ENCODE measurements around the gene SLC26A3.

The SLC26A3 gene

DNA sequence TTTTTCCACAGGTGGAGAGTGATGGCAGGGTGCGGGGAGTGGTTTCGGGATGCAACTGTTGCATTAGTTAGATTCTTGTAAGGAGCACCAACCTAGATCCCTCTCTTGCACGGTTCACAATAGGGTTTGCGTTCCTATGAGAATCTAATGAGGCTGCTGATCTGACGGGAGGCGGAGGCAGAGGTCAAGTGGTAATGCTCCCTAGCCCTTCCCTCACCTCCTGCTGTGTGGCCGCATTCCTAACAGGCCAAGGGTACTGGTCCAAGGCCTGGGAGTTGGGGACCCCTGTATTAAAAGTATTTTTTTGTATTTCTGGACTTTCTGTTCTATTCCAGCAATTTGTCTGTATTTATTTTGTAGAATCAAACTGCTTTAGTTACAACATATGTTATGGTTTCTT lies 51.9 kb downstream of the SLC26A3 start:
- no peak for DNase-seq (ENCODE audit: low read depth, low spot score)

DNA sequence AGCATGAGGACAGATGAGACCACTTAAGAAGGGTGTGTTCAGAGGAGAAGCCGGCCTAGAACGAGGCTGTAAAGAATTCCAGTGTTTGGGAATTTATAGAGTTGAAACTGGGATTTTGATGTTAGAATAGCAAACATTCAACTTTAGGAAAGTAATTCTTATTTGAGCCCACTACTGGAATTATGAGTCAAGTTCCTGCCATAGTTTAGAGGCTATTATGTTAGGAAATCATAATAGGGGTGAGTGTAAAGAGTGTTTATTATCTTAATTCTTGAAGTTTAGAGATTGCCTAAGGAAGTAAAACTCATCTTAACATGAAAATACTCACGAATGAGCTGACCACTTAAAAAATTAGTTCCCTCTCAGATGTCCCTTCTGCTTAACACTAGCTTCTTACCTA lies 57.0 kb downstream of the SLC26A3 start:
- DNase-seq (ENCODE audit: low read depth, low spot score), result no peak

- DNase-seq (ENCODE audit: low read depth, low spot score), result no peak
These were observed 58.7 kb downstream of the SLC26A3 start for GRCh38 chr7:107744345-107744750.

DNA sequence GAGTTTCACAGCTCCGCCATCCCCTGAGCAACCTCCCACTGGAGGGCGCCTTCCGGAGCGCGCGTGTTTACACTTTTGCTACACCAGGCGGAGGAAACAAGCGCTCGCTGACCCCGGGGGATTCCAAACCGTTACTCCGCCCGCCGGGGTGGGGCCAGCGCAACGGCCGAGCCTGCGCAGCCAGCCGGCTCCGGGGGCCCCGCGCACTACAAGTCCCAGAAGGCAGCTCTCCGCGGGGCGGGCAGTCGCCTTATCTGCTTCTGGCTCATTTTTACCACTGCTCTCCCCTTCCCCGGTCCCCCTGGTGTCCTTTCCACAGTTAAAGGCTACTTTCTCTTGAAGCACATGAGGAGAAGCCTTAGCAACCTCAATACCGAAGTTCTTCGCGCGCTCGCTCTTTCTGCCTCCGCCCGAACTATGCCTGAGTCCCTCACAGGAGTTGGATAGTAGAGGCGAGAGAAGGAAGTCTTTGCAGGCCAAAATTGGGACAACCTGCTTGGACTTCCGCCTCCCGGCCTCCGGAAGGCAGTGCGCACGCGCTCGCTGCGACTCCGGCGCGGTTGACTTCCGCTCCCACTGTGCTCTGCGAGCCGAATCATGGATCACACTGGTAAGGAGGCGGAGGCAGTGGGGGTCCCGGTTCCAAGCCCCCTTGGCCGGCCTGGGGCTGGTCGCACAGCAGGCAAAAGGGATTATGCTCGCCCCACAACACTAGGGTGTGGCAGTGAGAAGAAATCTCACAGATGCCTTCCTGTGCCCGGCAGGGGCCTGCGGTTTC lies 59.3 kb downstream of the SLC26A3 start, which contains the start of gene CBLL1:
TSS of gene CBLL1 (plus strand) at position 576 of the 778 bp plus-strand sequence. CDS start at position 598, 22 bp downstream.
- DNase-seq (ENCODE audit: low read depth, low spot score), result peak; percentile 99

DNA sequence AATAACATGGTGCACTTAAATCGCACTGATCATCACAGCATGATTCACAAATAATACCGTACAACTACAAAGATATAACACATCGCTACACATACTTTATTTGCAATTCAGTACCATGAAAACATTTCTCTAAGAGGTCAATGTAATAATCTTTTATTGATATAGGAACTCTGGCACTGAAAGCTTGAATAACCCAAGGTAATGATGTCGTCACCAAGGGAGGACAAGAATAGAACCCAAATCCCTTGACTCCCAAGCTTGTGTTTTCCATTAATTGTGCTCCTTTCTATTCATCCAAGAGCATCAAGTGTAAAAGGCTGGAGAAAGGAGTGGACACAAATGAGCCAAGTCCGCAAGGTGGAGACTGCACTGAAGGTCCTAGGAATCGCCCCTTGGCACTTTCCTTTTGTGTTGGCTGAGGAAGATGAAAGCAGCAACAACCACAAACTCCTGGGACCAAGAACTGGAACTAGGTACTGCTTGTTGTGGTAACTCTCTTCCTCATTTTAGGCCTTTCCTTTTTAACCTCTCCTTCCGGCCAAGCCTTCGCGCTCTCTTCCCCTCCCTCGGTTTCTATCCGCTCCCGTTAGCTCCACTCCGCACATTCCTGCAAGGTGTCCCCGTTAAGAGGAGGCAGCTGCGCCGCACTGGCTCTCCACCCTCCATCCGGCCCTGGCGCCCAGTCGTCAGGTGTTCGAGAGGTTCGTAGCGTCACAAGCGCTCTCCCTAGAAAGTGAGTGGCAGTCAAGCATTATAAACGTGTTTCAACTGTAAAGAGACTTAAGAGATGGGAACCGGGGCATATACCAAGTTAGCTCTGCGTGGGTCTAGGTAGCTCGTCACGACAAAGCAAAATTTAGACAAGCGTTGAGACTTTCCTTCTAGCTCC lies 60.1 kb downstream of the SLC26A3 start:
- DNase-seq (ENCODE audit: low read depth, low spot score), result no peak

- DNase-seq (ENCODE audit: low read depth, low spot score), result no peak
These were observed 74.7 kb downstream of the SLC26A3 start for GRCh38 chr7:107728276-107728675.

DNA sequence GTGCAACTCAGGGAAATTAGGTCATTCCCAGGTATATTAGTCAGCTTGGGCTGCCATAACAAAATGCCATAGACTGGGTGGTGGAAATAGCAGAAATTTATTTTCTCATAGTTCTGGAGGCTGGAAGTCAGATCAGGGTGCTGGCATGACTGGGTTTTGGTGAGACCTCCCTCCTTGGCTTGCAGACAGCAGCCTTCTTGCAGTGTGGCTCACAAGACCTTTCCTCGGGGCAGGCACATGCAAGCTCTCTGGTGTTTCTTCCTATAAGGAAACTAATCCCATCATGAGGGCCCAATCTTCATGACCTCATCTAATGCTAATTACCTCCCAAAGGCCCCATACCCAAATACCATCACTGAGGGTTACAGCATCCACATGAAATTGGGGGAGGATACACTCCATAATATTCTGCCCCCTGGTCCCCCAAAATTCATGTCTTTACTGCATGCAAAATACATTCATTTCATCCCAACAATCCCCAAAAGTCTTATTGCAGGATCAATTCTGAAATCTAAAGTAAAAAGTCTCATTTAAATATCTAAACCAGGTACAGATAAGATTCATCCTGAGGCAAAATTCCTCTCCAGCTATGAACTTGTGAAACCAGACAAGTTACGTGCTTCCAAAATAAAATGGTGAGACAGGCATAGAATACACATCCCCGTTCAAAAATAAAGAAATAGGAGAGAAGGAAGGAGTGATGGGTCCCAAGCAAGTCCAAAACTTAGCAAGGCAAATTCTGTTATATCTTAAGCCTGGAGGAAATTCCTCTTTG lies 76.5 kb downstream of the SLC26A3 start:
- DNase-seq (ENCODE audit: low read depth, low spot score), result no peak

DNA sequence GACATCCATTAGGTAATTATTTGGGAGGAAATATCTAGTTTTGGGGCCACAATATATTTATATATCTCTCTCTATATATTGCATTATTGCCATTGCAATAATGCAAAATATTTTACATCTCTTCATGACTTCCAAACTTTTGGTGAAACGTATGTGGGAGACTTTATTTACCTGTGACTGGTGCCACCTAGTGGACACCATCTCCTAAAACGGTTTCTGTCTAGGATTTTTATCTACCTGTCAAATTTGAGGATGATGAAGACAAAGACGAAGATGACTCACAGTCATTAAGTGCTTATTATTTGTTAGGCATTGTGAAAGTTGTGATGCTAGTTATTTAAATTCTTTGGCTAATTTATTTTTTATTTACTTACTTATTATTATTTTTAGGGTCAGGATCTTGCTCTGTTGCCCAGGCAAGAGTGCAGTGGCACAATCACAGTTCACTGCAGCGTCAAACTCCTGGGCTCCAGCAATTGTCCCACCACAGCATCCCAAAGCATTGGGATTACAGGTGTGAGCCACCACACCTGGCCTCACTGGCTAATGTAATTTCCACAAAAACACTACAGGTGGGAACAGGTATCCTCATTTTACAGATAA lies 77.8 kb downstream of the SLC26A3 start:
- DNase-seq (ENCODE audit: low read depth, low spot score), result peak; percentile 72

DNA sequence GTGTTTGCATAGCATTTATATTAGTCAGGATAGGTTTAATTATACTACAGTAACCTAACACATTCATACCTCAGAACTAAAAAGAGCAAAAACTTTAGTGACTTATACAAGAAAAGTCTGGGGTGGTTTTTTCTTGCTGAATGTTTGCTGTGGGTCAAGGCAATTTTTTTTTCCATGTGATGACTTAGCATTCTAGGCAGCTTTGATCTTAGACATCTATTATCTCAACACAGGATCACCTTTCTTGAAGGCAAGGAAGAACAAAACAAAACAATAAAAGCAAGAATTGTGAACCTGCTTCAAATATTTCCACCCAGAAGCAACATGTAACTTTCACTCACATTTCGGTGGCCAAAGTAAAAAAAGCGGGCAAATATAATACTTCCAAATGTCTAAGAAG lies 79.8 kb downstream of the SLC26A3 start:
- no peak for DNase-seq (ENCODE audit: low read depth, low spot score)

DNA sequence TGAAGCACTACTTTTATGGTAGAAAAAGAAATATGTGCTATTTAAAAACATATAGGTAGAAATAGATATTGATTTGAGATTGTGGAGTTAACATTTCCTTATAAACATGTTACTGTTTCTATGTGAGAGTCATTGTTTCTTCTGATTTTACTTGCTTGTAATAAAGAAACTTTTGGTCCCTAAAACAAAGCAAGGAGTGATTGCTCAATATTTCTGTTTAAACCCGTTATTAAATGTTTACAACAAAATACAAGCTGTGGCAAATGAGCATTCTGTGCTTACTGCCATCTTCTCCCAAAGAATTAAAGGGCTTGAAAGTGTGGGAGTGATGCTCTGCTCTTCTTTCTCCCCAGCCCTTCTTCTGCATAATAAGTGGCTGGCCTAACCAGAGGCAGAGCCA lies 81.7 kb downstream of the SLC26A3 start:
- no peak for DNase-seq (ENCODE audit: low read depth, low spot score)

GRCh38 chr7:107718456-107719193 lies 84.4 kb downstream of the SLC26A3 start:
- no peak for DNase-seq (ENCODE audit: low read depth, low spot score)

GRCh38 chr7:107715531-107715930 lies 87.5 kb downstream of the SLC26A3 start:
- no peak for DNase-seq (ENCODE audit: low read depth, low spot score)
